OCI-LY1 (cell line): Measurements from ENCODE around the gene PRKCE.
A peak's percentile ranks its signal among the peaks of the same experiment; 100 is the strongest.

ENCODE experiments used
- H2AFZ ChIP-seq: fragments of 200-600 bp; sonication (generic), shearing (Covaris generic); 2 replicates; pipeline ENCODE4 v1.6.0; 2014; ENCODE audit warnings: antibody characterized with exemption, mild to moderate bottlenecking, low read length
- H3F3A ChIP-seq: fragments of 200-600 bp; sonication (generic), shearing (Covaris generic); 2 replicates; pipeline ENCODE4 v1.6.0; 2014; ENCODE audit warnings: mild to moderate bottlenecking, antibody characterized with exemption, low read length, moderate library complexity; ENCODE audit not compliant: insufficient read depth
- H3K27ac ChIP-seq: fragments of 200-600 bp; sonication (generic); 2 replicates; pipeline ENCODE4 v1.5.1; 2014; ENCODE audit warnings: low read length, mixed run types, mild to moderate bottlenecking, low read depth; ENCODE audit not compliant: poor library complexity, severe bottlenecking
- H3K27me3 ChIP-seq: fragments of 200-600 bp; sonication (generic); 2 replicates; pipeline ENCODE4 v1.6.0; 2014; ENCODE audit warnings: antibody characterized with exemption, mild to moderate bottlenecking, low read length, moderate library complexity; ENCODE audit not compliant: insufficient read depth
- H3K36me3 ChIP-seq: fragments of 200-600 bp; sonication (generic); 2 replicates; pipeline ENCODE4 v1.6.1; 2014; ENCODE audit warnings: mild to moderate bottlenecking, antibody characterized with exemption, low read length, moderate library complexity, mixed read lengths; ENCODE audit not compliant: insufficient read depth
- H3K4me1 ChIP-seq: fragments of 200-600 bp; sonication (generic); 2 replicates; pipeline ENCODE4 v1.5.1; 2014; ENCODE audit warnings: mild to moderate bottlenecking, low read length, moderate library complexity; ENCODE audit not compliant: insufficient read depth, severe bottlenecking
- H3K4me2 ChIP-seq: fragments of 200-600 bp; sonication (generic), shearing (Covaris generic); 2 replicates; pipeline ENCODE4 v1.6.1; 2014; ENCODE audit warnings: low read length
- H3K4me3 ChIP-seq: fragments of 200-600 bp; sonication (generic); 2 replicates; pipeline ENCODE4 v1.5.1; 2014; ENCODE audit warnings: low read length, low read depth, mild to moderate bottlenecking, mixed read lengths; ENCODE audit not compliant: poor library complexity, severe bottlenecking
- H3K79me2 ChIP-seq: fragments of 200-600 bp; shearing (Covaris generic); 2 replicates; pipeline ENCODE4 v1.6.1; 2016; ENCODE audit warnings: mixed run types, low read length, mixed read lengths; ENCODE audit not compliant: insufficient read depth
- H3K9ac ChIP-seq: fragments of 200-600 bp; sonication (generic), shearing (Covaris generic); 2 replicates; pipeline ENCODE4 v1.6.1; 2014; ENCODE audit warnings: mild to moderate bottlenecking, low read length, mixed read lengths
- H3K9me2 ChIP-seq: fragments of 200-600 bp; sonication (generic), shearing (Covaris generic); 2 replicates; pipeline ENCODE4 v1.6.1; 2014; ENCODE audit warnings: low read depth, mild to moderate bottlenecking, low read length, mixed read lengths
- H3K9me3 ChIP-seq: fragments of 200-600 bp; shearing (Covaris generic); 2 replicates; pipeline ENCODE4 v1.6.1; 2014; ENCODE audit warnings: low read length, mixed read lengths
- H4K20me1 ChIP-seq: fragments of 200-600 bp; sonication (generic), shearing (Covaris generic); 2 replicates; pipeline ENCODE4 v1.6.0; 2016; ENCODE audit warnings: mild to moderate bottlenecking, low read length; ENCODE audit not compliant: insufficient read depth
- EZH2 ChIP-seq: fragments of 200-600 bp; sonication (generic), shearing (Covaris generic); IDR thresholded peaks from 2 replicates; pipeline ENCODE4 v1.8.0; 2017; ENCODE audit warnings: borderline replicate concordance, mixed run types, mild to moderate bottlenecking, antibody characterized with exemption, low read length, moderate library complexity, mixed read lengths
- TF ChIP-seq, protein P1 (sequence below): fragments of 200-600 bp; sonication (generic), shearing (Covaris generic); IDR thresholded peaks from 2 replicates; pipeline ENCODE4 v1.5.1; 2017; ENCODE audit warnings: mild to moderate bottlenecking, antibody characterized with exemption, low read length, moderate library complexity, mixed read lengths

The PRKCE gene

GRCh38 chr2:45833968-45834344 is 182.5 kb downstream of the PRKCE start:
- H3K4me1 ChIP-seq, result peaks cover 62% of the 10 kb centered on the region

DNA sequence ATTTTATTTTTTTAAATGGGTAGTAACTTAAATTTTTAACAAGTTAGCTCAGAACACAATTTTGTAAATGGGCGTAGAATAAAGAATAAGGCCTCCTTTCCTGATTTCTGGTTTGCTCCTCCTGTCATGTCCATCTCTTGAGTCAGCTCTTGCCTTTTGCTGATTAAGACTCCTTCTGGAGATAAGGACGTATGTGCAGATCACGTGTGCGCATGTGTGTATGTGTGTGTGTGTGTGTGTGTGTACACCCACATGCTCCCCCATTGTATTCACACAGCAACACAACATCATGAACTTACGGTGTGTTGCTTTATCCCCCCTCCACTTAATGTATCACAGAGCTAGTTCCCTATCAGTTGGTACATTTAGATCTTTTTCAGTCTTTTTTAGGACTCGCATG is 182.9 kb downstream of the PRKCE start:
- H3K9ac ChIP-seq, result peak overlapping the region; percentile 35
- no peaks in the 10 kb centered on the region for H3K27me3 ChIP-seq
- peak overlapping the region; percentile 35 for H3K4me2 ChIP-seq
- no peak for TF ChIP-seq EZH2
- TF ChIP-seq, protein P1, sequence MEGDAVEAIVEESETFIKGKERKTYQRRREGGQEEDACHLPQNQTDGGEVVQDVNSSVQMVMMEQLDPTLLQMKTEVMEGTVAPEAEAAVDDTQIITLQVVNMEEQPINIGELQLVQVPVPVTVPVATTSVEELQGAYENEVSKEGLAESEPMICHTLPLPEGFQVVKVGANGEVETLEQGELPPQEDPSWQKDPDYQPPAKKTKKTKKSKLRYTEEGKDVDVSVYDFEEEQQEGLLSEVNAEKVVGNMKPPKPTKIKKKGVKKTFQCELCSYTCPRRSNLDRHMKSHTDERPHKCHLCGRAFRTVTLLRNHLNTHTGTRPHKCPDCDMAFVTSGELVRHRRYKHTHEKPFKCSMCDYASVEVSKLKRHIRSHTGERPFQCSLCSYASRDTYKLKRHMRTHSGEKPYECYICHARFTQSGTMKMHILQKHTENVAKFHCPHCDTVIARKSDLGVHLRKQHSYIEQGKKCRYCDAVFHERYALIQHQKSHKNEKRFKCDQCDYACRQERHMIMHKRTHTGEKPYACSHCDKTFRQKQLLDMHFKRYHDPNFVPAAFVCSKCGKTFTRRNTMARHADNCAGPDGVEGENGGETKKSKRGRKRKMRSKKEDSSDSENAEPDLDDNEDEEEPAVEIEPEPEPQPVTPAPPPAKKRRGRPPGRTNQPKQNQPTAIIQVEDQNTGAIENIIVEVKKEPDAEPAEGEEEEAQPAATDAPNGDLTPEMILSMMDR, result no peak
- no peaks in the 10 kb centered on the region for H4K20me1 ChIP-seq
- no peaks in the 10 kb centered on the region for H3F3A ChIP-seq
- no peaks in the 10 kb centered on the region for H3K9me2 ChIP-seq
- H3K4me1 ChIP-seq, result peaks cover 66% of the 10 kb centered on the region
- no peaks in the 10 kb centered on the region for H3K79me2 ChIP-seq
- H3K9me3 ChIP-seq, result peaks cover 11% of the 10 kb centered on the region
- H3K36me3 ChIP-seq, result no peaks in the 10 kb centered on the region; the same call in 1 of the 2 replicates
- no peak overlapping the region for H2AFZ ChIP-seq
- H3K4me3 ChIP-seq, result peak overlapping the region; percentile 14
- peak overlapping the region; percentile 89 for H3K27ac ChIP-seq

More at GRCh38 chr2:45833968-45834344, 182.5 kb downstream of the PRKCE start:
- Histone ChIP-seq H3K27me3 (no peaks in the 10 kb centered on the region), H3K79me2 (no peaks in the 10 kb centered on the region), H3K9ac (peak overlapping the region; percentile 35), H3K9me3 (peaks cover 11% of the 10 kb centered on the region), H3K9me2 (no peaks in the 10 kb centered on the region), H2AFZ (no peak overlapping the region), H3F3A (no peaks in the 10 kb centered on the region), H4K20me1 (no peaks in the 10 kb centered on the region), H3K27ac (peak overlapping the region; percentile 89), H3K4me3 (peak overlapping the region; percentile 14), H3K4me2 (peak overlapping the region; percentile 35), H3K36me3 (no peaks in the 10 kb centered on the region; the same call in 1 of the 2 replicates)
- no peak for TF ChIP-seq EZH2
- TF ChIP-seq, protein P1, result no peak

DNA sequence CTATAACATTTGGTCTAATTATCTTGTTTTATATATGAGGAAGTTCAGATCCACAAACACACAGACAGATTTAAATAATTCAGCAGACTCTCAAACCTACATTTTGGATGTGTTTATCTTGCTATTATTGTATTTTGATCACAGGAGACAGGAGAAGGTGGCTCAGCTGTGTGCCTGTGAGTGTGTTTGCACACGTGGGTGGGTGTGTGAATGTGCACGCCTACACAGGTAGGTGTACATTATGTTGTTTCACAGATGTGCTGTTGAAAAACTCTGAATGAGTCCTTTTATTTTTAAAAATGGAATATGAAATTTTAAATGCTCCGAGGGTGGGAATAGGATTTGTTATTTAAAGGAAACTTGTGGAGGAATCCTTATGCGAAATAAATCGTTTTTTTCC is 183.4 kb downstream of the PRKCE start:
- Histone ChIP-seq H3K4me1 (peaks cover 71% of the 10 kb centered on the region), H3K79me2 (no peaks in the 10 kb centered on the region)

More for the DNA sequence above, 183.4 kb downstream of the PRKCE start:
- Histone ChIP-seq H3K4me3 (peak overlapping the region; percentile 14), H3K27ac (peak overlapping the region; percentile 89), H3K9ac (peak overlapping the region; percentile 35; the same call in 1 of the 2 replicates), H2AFZ (no peak overlapping the region), H3K9me3 (peaks cover 11% of the 10 kb centered on the region), H3K9me2 (no peaks in the 10 kb centered on the region), H3K27me3 (no peaks in the 10 kb centered on the region), H3F3A (no peaks in the 10 kb centered on the region), H3K36me3 (no peaks in the 10 kb centered on the region; the same call in 1 of the 2 replicates), H4K20me1 (no peaks in the 10 kb centered on the region), H3K4me2 (peak overlapping the region; percentile 35)
- no peak for TF ChIP-seq EZH2
- TF ChIP-seq, protein P1, result no peak
